ENCODE measurements around the gene CCDC81.

Gene CCDC81

DNA sequence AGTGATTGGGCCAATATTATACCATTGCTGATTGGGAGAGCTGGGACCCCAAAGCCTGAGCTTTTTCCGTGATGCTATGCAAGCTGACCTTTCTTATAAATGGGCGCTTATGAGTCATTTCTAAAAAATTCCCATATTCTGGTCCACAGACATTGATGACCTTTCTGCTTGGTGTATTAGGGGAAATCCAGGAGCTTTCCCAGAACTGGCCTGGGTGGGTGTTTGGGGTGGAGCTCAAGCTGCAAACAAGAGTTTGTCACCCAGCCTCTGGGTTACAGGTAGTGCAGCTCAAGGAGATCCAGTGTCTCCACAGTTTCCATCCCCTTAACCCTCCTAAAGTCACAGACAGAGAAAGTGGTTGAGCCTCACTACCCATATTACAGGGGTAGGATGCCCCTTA lies 67.7 kb downstream of the CCDC81 start:
- peak; percentile 17 for DNase-seq

- no peak for DNase-seq
These were observed 68.1 kb downstream of the CCDC81 start for GRCh38 chr11:86442827-86443226.

- no peak for DNase-seq
These were observed 68.7 kb downstream of the CCDC81 start for GRCh38 chr11:86443415-86443814.

DNA sequence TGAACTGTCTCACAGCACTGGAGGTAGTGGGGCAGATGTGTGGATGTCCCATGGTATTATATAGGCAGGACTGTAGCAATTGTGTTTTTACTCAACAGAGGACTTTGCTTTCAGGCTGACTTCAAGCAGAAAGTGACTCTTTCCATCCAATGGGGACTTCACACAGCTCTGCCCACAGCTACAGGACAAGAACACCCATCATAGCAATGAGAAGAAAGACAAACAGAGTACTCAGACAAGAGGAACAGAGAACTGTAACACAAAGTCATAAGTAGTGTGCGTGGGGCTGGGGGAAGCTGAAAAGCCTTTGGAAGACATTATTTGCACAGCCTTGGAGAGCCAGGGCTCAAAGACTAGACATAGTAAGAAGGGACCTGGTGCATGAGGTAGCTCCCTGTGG lies 70.3 kb downstream of the CCDC81 start:
- DNase-seq = no peak

DNA sequence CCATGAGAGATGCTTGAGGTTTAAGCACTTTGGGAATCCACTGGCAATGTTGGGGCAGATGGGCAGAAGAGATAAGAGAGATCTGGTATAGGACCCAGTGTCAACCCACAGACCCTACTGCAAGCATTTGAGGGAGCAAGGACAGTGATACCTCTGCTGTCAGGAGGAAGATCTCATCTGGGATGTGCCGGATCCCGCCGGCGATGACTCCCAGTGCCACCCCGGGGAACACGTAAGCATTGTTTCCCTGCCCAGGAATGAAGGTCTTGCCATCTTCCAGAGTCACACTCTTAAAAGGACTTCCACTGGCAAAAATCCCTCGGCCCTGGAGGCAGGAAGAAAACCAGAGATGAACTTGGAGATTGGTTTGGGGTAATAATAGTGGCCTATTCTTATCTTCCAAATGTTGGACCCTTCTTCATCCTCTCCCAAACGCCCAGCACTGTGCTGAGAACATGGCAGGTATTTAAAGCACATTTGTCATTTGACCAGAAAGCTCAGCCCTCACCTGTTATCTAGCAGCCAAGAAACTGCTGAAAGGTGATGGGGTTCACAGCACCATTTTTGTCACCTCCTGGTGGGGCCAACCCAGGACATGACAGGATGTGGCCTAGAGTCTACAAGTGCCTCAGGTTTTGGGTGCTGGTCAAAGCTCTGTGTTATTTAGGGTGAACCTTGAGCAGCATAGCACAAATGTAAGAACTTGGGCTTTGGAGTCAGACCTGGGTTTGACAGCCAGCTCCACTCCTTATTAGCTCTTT lies 71.7 kb downstream of the CCDC81 start:
- no peak for DNase-seq

- DNase-seq = no peak
These were observed 72.2 kb downstream of the CCDC81 start for GRCh38 chr11:86446924-86447285.

DNA sequence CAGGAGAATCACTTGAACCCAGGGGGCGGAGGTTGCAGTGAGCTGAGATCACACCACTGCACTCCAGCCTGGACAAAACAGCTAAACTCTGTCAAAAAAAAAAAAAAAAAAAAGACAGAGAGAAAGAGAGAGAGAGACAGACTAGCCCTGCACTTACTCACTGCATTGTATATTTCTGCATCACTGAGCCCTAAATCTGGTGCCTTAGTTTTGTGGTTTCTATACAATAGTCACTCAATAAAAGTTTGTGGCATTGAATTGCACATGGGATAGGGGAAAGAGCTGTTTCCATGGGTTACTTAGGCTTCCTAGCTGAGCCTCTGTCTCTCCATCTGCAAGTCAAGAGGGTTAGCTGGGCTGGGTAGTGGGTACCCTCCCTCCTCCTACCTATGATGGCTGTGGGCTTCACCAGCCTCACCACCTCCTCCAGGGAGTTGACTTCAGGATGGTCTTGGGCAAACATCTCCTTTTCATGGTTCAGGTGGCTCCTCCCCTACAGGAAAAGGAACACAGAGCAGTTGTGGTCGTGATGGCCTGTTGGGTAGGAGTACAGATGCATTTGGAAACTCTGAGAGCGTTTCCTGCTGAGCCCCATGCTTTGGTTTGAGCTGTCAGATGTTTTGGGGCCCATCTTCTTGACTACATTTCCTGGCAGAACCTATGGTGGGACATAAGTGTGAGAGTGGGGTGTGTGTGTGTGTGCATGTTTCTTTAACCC lies 73.2 kb downstream of the CCDC81 start:
- no peak for DNase-seq

DNA sequence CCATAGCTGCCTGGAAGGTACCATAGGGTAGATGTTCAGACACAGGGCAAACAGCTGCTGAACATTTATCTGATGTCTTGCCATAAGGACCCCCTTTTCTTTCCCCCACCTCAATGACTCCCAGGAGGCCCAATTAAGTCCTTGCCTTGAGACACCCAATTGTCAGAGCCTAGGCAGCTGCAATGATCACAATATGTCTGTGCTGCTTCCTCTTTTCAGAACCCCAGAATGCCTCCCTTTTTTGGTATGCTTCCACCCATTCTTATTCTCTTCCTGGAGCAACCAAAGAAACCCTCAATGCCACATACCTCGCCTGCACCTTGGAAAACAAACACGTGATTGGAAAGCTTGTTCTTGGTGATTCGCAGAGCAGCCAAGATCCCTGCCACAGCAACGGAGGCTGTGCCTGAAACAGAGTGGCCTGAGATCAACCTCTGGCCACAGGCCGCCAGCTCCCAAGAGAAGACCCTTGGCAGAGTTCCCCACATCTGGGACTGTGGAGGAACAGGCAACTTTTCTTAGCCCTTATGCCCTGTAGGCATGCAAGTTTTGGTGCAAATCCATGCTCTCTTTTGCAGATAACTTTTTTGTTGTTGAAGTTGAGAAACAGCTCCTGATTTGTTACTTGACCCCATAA lies 75.4 kb downstream of the CCDC81 start:
- no peak for DNase-seq

DNA sequence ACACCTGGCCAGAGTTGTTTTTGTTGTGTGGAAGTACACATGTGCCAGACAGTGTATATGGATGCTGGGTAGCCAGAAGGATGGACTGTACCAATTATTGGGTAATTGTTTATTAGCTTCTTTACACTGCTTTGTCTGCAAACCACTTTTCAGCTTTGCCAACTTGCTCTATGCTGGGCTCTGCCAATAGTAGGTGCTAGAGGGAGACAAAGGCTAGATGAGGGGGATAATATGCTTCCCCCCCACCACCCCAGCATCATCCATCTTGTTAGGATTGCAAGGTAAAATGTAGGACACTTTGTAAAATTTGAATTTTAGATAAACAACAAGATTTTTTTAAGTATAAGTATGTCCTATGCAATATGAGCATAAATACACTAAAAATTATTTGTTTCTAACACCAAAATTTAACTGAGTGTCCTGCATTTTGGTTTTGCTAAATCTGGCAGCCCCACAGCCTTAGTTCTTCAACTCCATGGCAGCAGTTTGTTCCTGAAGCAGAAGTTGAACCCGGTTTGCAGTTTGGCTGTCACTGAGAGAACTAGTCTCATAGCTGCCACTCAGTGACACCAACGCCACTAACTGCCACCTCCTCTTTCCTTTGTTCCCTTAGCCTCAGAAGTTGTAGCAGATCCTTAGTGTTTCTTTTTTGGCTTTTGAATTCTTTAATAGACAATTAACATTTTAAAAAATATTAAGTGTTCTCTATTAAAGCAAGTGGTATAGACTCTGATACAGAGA lies 78.8 kb downstream of the CCDC81 start:
- DNase-seq = no peak

GRCh38 chr11:86456075-86456939 lies 81.6 kb downstream of the CCDC81 start:
- DNase-seq = peak; percentile 77

GRCh38 chr11:86458294-86459001 lies 83.8 kb downstream of the CCDC81 start:
- DNase-seq = no peak

GRCh38 chr11:86459002-86459385 lies 84.3 kb downstream of the CCDC81 start:
- DNase-seq = peak; percentile 44

GRCh38 chr11:86459682-86460460 lies 85.2 kb downstream of the CCDC81 start:
- DNase-seq = peak; percentile 96

GRCh38 chr11:86460461-86461385 lies 86.0 kb downstream of the CCDC81 start:
- no peak for DNase-seq

- no peak for DNase-seq
These were observed 87.2 kb downstream of the CCDC81 start for GRCh38 chr11:86461892-86462291.

DNA sequence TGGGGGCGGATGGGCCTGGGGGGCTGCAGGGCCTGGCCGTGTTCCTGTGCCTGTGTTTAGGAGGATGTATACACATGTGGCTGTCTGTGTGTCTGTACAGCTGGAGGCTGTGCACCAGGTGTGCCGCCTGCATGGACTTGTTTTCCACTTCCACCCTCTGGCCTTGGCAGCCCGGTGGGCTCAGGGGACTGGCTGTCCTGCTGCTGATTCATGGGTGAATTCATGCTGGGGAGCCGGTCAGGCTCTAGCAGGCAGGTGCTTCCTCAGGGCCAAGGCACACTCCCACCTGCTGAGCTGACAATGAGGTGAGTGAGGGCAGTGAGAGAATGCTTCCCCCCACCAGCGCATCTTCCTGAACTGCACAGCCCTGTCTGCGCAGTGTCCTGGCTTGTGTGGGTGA lies 88.4 kb downstream of the CCDC81 start:
- DNase-seq = no peak

DNA sequence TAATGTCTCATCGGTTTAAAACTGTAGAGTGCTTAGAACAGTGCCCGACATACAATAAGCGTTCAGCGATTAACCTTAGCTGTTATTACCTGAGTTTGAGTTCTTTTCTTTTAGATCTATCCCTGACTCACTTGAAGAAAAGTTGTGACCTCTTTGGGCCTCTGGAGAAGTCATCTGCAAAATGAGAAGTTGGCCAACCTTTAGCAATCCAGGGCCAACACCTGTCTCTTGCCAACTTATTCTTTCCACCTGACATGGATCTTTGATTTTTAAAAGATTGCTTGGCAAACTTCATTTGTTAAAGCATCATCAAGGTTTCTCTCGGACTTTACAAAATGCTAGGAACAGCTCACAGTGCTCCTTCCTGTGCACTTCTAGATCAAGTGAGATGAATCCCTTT lies 89.3 kb downstream of the CCDC81 start:
- DNase-seq = no peak

- peak; percentile 27 for DNase-seq
These were observed 90.0 kb downstream of the CCDC81 start for GRCh38 chr11:86464509-86465221.

GRCh38 chr11:86468169-86468568 lies 93.5 kb downstream of the CCDC81 start:
- no peak for DNase-seq
